IMR-90 (cell line): ENCODE measurements around the gene CHCHD4. TPM values are rescaled to one million over a fixed set of nuclear protein-coding genes. Genes with fewer than 3 reads are reported as not detected.

Source experiments
- ATAC-seq: fragments of 200-7000 bp; cut with Tn5 transposase; 2 replicates; pipeline ENCODE4 v1.9.1; 2020; ENCODE audit warnings: low read depth, mild to moderate bottlenecking, moderate library complexity
- BruUV-seq: library from RNA; stranded (reverse); fragments of 400-500 nt; replicated peaks from 2 replicates; lab custom pipeline; 2021; lab: Mats Ljungman, UMichigan
- CTCF ChIA-PET: fragments of 300-600 bp; formaldehyde crosslinking; extraction: SDS; loops from one replicate; lab custom pipeline; 2021; ENCODE audit warnings: antibody characterized with exemption; lab: Yijun Ruan, JAX
- POLR2A ChIA-PET: fragments of 300-600 bp; sonication (Branson Sonifier 250); formaldehyde crosslinking; loops from one replicate; lab custom pipeline; 2022; ENCODE audit warnings: antibody characterized with exemption; ENCODE audit not compliant: unreplicated experiment; lab: Charles Lee
- DNase-seq: peaks from one replicate; pipeline ENCODE4 v3.0.0; 2013
- H2AFZ ChIP-seq: replicated peaks from 2 replicates; pipeline ENCODE3; 2013; ENCODE audit warnings: low read length, mild to moderate bottlenecking; ENCODE audit not compliant: poor library complexity
- H2AK5ac ChIP-seq: 2 replicates; pipeline ENCODE4 v1.6.1; 2013; ENCODE audit warnings: low read depth, low read length, inconsistent platforms
- H2AK9ac ChIP-seq: replicated peaks from 2 replicates; pipeline ENCODE3; 2013; ENCODE audit warnings: mild to moderate bottlenecking, low read depth, low read length, moderate library complexity; ENCODE audit not compliant: poor library complexity
- H2BK120ac ChIP-seq: 2 replicates; pipeline ENCODE4 v1.6.1; 2013; ENCODE audit warnings: low read depth, low read length, inconsistent platforms
- H2BK15ac ChIP-seq: 3 replicates; pipeline ENCODE4 v1.6.1; 2013; ENCODE audit warnings: low read depth, low read length, inconsistent platforms
- H2BK20ac ChIP-seq: 2 replicates; pipeline ENCODE4 v1.6.1; 2013; ENCODE audit warnings: low read depth, mild to moderate bottlenecking, inconsistent platforms, low read length, moderate library complexity
- H2BK5ac ChIP-seq: 2 replicates; pipeline ENCODE4 v1.6.1; 2013; ENCODE audit warnings: mild to moderate bottlenecking, low read depth, low read length, inconsistent platforms; ENCODE audit not compliant: poor library complexity, severe bottlenecking
- H3K14ac ChIP-seq: replicated peaks from 2 replicates; pipeline ENCODE4 v1.6.1; 2013; ENCODE audit warnings: low read depth, low read length, inconsistent platforms
- H3K18ac ChIP-seq: 2 replicates; pipeline ENCODE4 v1.6.1; 2013; ENCODE audit warnings: low read depth, low read length, control low read depth
- H3K23ac ChIP-seq: 2 replicates; pipeline ENCODE4 v1.6.1; 2013; ENCODE audit warnings: low read depth, low read length, inconsistent platforms
- H3K27ac ChIP-seq: 2 replicates; pipeline ENCODE4 v1.5.1; 2013; ENCODE audit warnings: mild to moderate bottlenecking, control low read depth, low read length; ENCODE audit not compliant: insufficient read depth
- H3K27me3 ChIP-seq: 2 replicates; pipeline ENCODE4 v1.6.1; 2013; ENCODE audit warnings: low read length; ENCODE audit not compliant: control insufficient read depth, insufficient read depth
- H3K36me3 ChIP-seq: 2 replicates; pipeline ENCODE4 v1.6.1; 2013; ENCODE audit warnings: low read length, mixed read lengths; ENCODE audit not compliant: control insufficient read depth, insufficient read depth
- H3K4ac ChIP-seq: 2 replicates; pipeline ENCODE4 v1.6.1; 2013; ENCODE audit warnings: low read depth, low read length, inconsistent platforms
- H3K4me1 ChIP-seq: 2 replicates; pipeline ENCODE4 v1.6.1; 2013; ENCODE audit warnings: low read length, mixed read lengths; ENCODE audit not compliant: control insufficient read depth, insufficient read depth
- H3K4me2 ChIP-seq: 2 replicates; pipeline ENCODE4 v1.6.1; 2013; ENCODE audit warnings: low read depth, mild to moderate bottlenecking, control low read depth, low read length, moderate library complexity
- H3K4me3 ChIP-seq: 2 replicates; pipeline ENCODE4 v1.5.1; 2013; ENCODE audit warnings: low read depth, mild to moderate bottlenecking, control low read depth, low read length, moderate library complexity; ENCODE audit not compliant: insufficient read depth
- H3K56ac ChIP-seq: 2 replicates; pipeline ENCODE4 v1.6.1; 2013; ENCODE audit warnings: low read length, inconsistent platforms; ENCODE audit not compliant: insufficient read depth; ENCODE audit errors: extremely low read depth
- H3K79me1 ChIP-seq, 2 experiments: 2 replicates each; pipeline ENCODE4 v1.6.1; 2013; ENCODE audit warnings: low read length in 2 of 2, inconsistent platforms in 1 of 2, low read depth in 1 of 2
- H3K9ac ChIP-seq: 2 replicates; pipeline ENCODE4 v1.6.1; 2013; ENCODE audit warnings: low read depth, low read length, control low read depth
- H3K9me1 ChIP-seq: 2 replicates; pipeline ENCODE4 v1.6.1; 2013; ENCODE audit warnings: low read length, inconsistent platforms; ENCODE audit not compliant: insufficient read depth
- H3K9me3 ChIP-seq: 2 replicates; pipeline ENCODE4 v1.6.1; 2013; ENCODE audit warnings: low read length; ENCODE audit not compliant: control insufficient read depth, insufficient read depth
- H4K20me1 ChIP-seq: 2 replicates; pipeline ENCODE4 v1.6.1; 2013; ENCODE audit warnings: low read length, inconsistent platforms; ENCODE audit not compliant: insufficient read depth
- H4K5ac ChIP-seq: 2 replicates; pipeline ENCODE4 v1.6.1; 2013; ENCODE audit warnings: mild to moderate bottlenecking, low read depth, low read length, control low read depth
- H4K8ac ChIP-seq, 2 experiments: 2 replicates each; pipeline ENCODE4 v1.6.1; 2013; ENCODE audit warnings: low read depth in 2 of 2, low read length in 2 of 2, control low read depth in 1 of 2, inconsistent platforms in 1 of 2
- H4K91ac ChIP-seq: 2 replicates; pipeline ENCODE4 v1.6.1; 2013; ENCODE audit warnings: low read depth, low read length, inconsistent platforms; ENCODE audit not compliant: insufficient read depth
- BHLHE40 ChIP-seq: fragments of 150-350 bp; IDR thresholded peaks from 2 replicates; pipeline ENCODE4 v1.6.1; 2016; ENCODE audit warnings: mild to moderate bottlenecking, low read depth, low read length
- CHD1 ChIP-seq: IDR thresholded peaks from 2 replicates; pipeline ENCODE4 v1.6.1; 2012; ENCODE audit warnings: low read depth, low read length, improper control_type of control experiment
- ELK1 ChIP-seq: fragments of 150-350 bp; IDR thresholded peaks from 2 replicates; pipeline ENCODE4 v1.6.1; 2016; ENCODE audit warnings: low read depth, mild to moderate bottlenecking, low read length, moderate library complexity, borderline replicate concordance
- MXI1 ChIP-seq: IDR thresholded peaks from 2 replicates; pipeline ENCODE4 v1.6.1; 2012; ENCODE audit warnings: low read depth, mild to moderate bottlenecking, low read length, moderate library complexity, borderline replicate concordance
- RFX5 ChIP-seq: IDR thresholded peaks from 2 replicates; pipeline ENCODE4 v1.8.0; 2012; ENCODE audit warnings: low read depth, mild to moderate bottlenecking, low read length, moderate library complexity
- USF2 ChIP-seq: fragments of 150-350 bp; IDR thresholded peaks from 2 replicates; pipeline ENCODE4 v1.6.1; 2017; ENCODE audit warnings: mild to moderate bottlenecking, antibody characterized with exemption, low read length, low read depth
- WGBS, 2 experiments: methylation state at CpG; one replicate each; pipeline versions ENCODE4 v1.1.5 to v1.1.7; 2013; ENCODE audit warnings: missing lambda C conversion rate in 2 of 2; ENCODE audit not compliant: insufficient read length in 1 of 2; ENCODE audit errors: extremely low coverage in 2 of 2; 5-methylcytosine and 5-hydroxymethylcytosine counted together
- dilution Hi-C: fragments of 300-500 bp; cut with HindIII; formaldehyde crosslinking; loops from one replicate; pipeline ENCODE4 v1.14.3; 2018; ENCODE audit warnings: low sequenced_read_pairs; ENCODE audit not compliant: unreplicated experiment
- in situ Hi-C: fragments of 300-500 bp; cut with MboI; formaldehyde crosslinking; loops from 3 replicates; pipeline ENCODE4 v1.14.3; 2019; ENCODE audit warnings: low sequenced_read_pairs, inconsistent platforms, mixed read lengths
- intact Hi-C: fragments of 100-400 bp; cut with micrococcal nuclease; formaldehyde crosslinking; loops from 2 replicates; pipeline ENCODE4 v1.10.0; 2022
- polyA plus RNA-seq, 3 experiments: library from polyadenylated mRNA; depleted of rRNA; stranded (reverse); fragments of >200 nt; gene quantifications; 2 replicates each; pipeline ENCODE4 v1.2.3, GENCODE V29; 2012; ENCODE audit warnings: low replicate concordance in 1 of 3
- total RNA-seq: library from RNA; depleted of rRNA; stranded (reverse); fragments of >200 nt; gene quantifications from 2 replicates; pipeline ENCODE4 v1.2.3, GENCODE V29; 2012

The CHCHD4 gene
- total and polyA plus RNA-seq, 2 of the 4 experiments (the other 2 are of a cell fraction): 9.0 to 9.8 TPM

DNA sequence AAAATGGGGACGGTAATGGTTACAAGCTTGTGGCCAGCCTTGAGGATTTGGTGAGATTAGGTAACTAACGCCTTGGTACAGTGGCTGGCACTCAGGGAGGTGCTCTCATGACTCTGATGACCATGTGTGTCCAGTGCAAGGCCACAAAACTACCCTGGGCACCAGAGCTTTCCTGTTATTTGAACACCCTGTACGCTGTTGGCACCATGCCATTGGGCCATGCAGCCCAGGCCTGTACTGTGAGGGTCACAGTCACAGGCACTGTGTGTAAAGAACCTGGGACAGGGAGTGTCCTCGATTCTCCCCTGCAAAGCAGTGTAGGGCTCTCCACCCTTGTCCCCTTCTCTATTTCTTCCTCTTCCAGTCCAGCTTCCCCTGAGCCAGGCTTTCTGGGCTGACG lies 6.5 kb upstream of the CHCHD4 start:
- no peaks in the 10 kb centered on the region for H3K9me3 ChIP-seq
- DNase-seq: no peak
- H2AFZ ChIP-seq: no peak overlapping the region
- dilution Hi-C loops (no loop called here), intact Hi-C loops (no loop called here), in situ Hi-C loops (loop anchor here (25.0 kb wide), 1 partner anchor 94 kb away; no protein-coding TSS in a partner anchor)
- H3K27ac ChIP-seq: no peak overlapping the region
- peaks cover 76% of the 10 kb centered on the region for H3K36me3 ChIP-seq
- H2BK120ac ChIP-seq: no peak overlapping the region
- no peak overlapping the region for H2AK5ac ChIP-seq
- H3K18ac ChIP-seq: no peak overlapping the region
- POLR2A ChIA-PET: no interaction called here
- H4K91ac ChIP-seq: no peak overlapping the region
- H3K4ac ChIP-seq: no peak overlapping the region
- H4K20me1 ChIP-seq: peaks cover 29% of the 10 kb centered on the region
- WGBS, 2 experiments: 84% methylated on average over 2 of the region's 5 CpGs; no CpG with 5 or more reads in 1 of the 2 experiments
- CTCF ChIA-PET: no interaction called here
- no peak overlapping the region for H3K4me3 ChIP-seq
- H3K14ac ChIP-seq: no peak overlapping the region
- H2AK9ac ChIP-seq: no peak overlapping the region
- no peak overlapping the region for H3K56ac ChIP-seq
- BruUV-seq: no TSS peak
- no peak overlapping the region for H3K23ac ChIP-seq
- peaks cover 27% of the 10 kb centered on the region for H3K9me1 ChIP-seq
- no peak overlapping the region for H2BK15ac ChIP-seq
- H2BK5ac ChIP-seq: no peak overlapping the region
- no peak for ATAC-seq
- no peak overlapping the region for H4K5ac ChIP-seq
- no peak overlapping the region for H4K8ac ChIP-seq
- H2BK20ac ChIP-seq: no peak overlapping the region
- H3K4me2 ChIP-seq: no peak overlapping the region
- H3K79me1 ChIP-seq: peaks cover 16 to 60% of the 10 kb centered on the region in 2 experiments
- no peak for TF ChIP-seq RFX5
- no peak for TF ChIP-seq MXI1
- no peak for TF ChIP-seq CHD1
- TF ChIP-seq USF2: no peak
- no peak for TF ChIP-seq ELK1
- no peak for TF ChIP-seq BHLHE40
- peaks cover 8% of the 10 kb centered on the region for H3K4me1 ChIP-seq
- no peak overlapping the region for H3K9ac ChIP-seq
- no peaks in the 10 kb centered on the region for H3K27me3 ChIP-seq
